HG03025 (cell line): ENCODE measurements around the gene ZNF117.
"Not testable (repeated sequence)": the region's sequence is repeated elsewhere in the genome, so short reads cannot be mapped to it uniquely, and the experiment has no call there.

Experiments used
- ATAC-seq: cut with Tn5 transposase; IDR thresholded peaks from one replicate; pipeline ENCODE4 v1.9.1; 2021; ENCODE audit warnings: mild to moderate bottlenecking, moderate library complexity; ENCODE audit not compliant: unreplicated experiment, low FRiP score

Gene ZNF117

GRCh38 chr7:64997164-64997908, 6.5 kb upstream of the ZNF117 start:
- ATAC-seq, result no peak

- no peak for ATAC-seq
Measured at GRCh38 chr7:64996305-64996704, 5.5 kb upstream of the ZNF117 start.

GRCh38 chr7:64993901-64994300, 3.1 kb upstream of the ZNF117 start:
- no peak for ATAC-seq

- no peak for ATAC-seq
Measured at GRCh38 chr7:64992971-64993370, 2.1 kb upstream of the ZNF117 start.

- no peak for ATAC-seq
Measured at GRCh38 chr7:64990216-64990615, 620 bp downstream of the ZNF117 start.

GRCh38 chr7:64978497-64979203, 12.2 kb downstream of the ZNF117 start:
- no peak for ATAC-seq

- ATAC-seq, result no peak
Measured at GRCh38 chr7:64965594-64965993, 25.2 kb downstream of the ZNF117 start.

GRCh38 chr7:64959072-64959747, 31.6 kb downstream of the ZNF117 start:
- ATAC-seq, result no peak

GRCh38 chr7:64951250-64951848, 39.5 kb downstream of the ZNF117 start:
- ATAC-seq, result no peak

- ATAC-seq, result not testable (repeated sequence)
Measured at GRCh38 chr7:64950673-64951072, 40.2 kb downstream of the ZNF117 start.

GRCh38 chr7:64948774-64949173, 42.1 kb downstream of the ZNF117 start:
- ATAC-seq, result not testable (repeated sequence)

GRCh38 chr7:64947252-64948000, 43.4 kb downstream of the ZNF117 start:
- no peak for ATAC-seq

GRCh38 chr7:64946772-64947171, 44.1 kb downstream of the ZNF117 start:
- ATAC-seq, result no peak

- ATAC-seq, result no peak
Measured at GRCh38 chr7:64945503-64946175, 45.2 kb downstream of the ZNF117 start.

GRCh38 chr7:64944667-64945502, 46.0 kb downstream of the ZNF117 start:
- not testable (repeated sequence) for ATAC-seq

- ATAC-seq, result not testable (repeated sequence)
Measured at GRCh38 chr7:64940021-64940420, 50.8 kb downstream of the ZNF117 start.

- no peak for ATAC-seq
Measured at GRCh38 chr7:64938540-64938939, 52.3 kb downstream of the ZNF117 start.

- ATAC-seq, result no peak
Measured at GRCh38 chr7:64934478-64934877, 56.4 kb downstream of the ZNF117 start.
